IPS-NIHi7 (cell line): ENCODE data around the gene UVRAG.
"Not testable (repeated sequence)": the region's sequence is repeated elsewhere in the genome, so short reads cannot be mapped to it uniquely, and the experiment has no call there.

Experiments
- DNase-seq: peaks from one replicate; pipeline ENCODE4 v3.0.0; 2012; ENCODE audit warnings: mixed read lengths; ENCODE audit errors: extremely low spot score

Gene UVRAG

GRCh38 chr11:76062733-76063132 lies 247.7 kb downstream of the UVRAG start:
- DNase-seq, result no peak

- DNase-seq, result no peak
These were observed 249.2 kb downstream of the UVRAG start for GRCh38 chr11:76064192-76064591.

- DNase-seq, result no peak
These were observed 252.1 kb downstream of the UVRAG start for GRCh38 chr11:76067099-76067498.

- DNase-seq, result no peak
These were observed 254.0 kb downstream of the UVRAG start for GRCh38 chr11:76069001-76069400.

- no peak for DNase-seq
These were observed 256.1 kb downstream of the UVRAG start for GRCh38 chr11:76071090-76071489.

- DNase-seq, result no peak
These were observed 258.7 kb downstream of the UVRAG start for GRCh38 chr11:76073724-76074123.

GRCh38 chr11:76074148-76075095 lies 259.4 kb downstream of the UVRAG start:
- DNase-seq, result no peak

GRCh38 chr11:76075716-76076115 lies 260.7 kb downstream of the UVRAG start:
- DNase-seq, result no peak

- DNase-seq, result not testable (repeated sequence)
These were observed 261.2 kb downstream of the UVRAG start for GRCh38 chr11:76076253-76076652.

- DNase-seq, result no peak
These were observed 261.7 kb downstream of the UVRAG start for GRCh38 chr11:76076749-76077148.

- no peak for DNase-seq
These were observed 262.7 kb downstream of the UVRAG start for GRCh38 chr11:76077575-76078150.

GRCh38 chr11:76081084-76081483 lies 266.1 kb downstream of the UVRAG start:
- DNase-seq, result not testable (repeated sequence)

GRCh38 chr11:76083563-76084451 lies 268.8 kb downstream of the UVRAG start:
- no peak for DNase-seq

GRCh38 chr11:76085270-76085669 lies 270.3 kb downstream of the UVRAG start:
- DNase-seq, result no peak

- DNase-seq, result no peak
These were observed 272.0 kb downstream of the UVRAG start for GRCh38 chr11:76086743-76087635.

- DNase-seq, result no peak
These were observed 272.7 kb downstream of the UVRAG start for GRCh38 chr11:76087749-76088148.

- no peak for DNase-seq
These were observed 273.5 kb downstream of the UVRAG start for GRCh38 chr11:76088511-76088910.

GRCh38 chr11:76090174-76090573 lies 275.2 kb downstream of the UVRAG start:
- no peak for DNase-seq

- no peak for DNase-seq
These were observed 275.8 kb downstream of the UVRAG start for GRCh38 chr11:76090821-76091220.

- DNase-seq, result no peak
These were observed 279.7 kb downstream of the UVRAG start for GRCh38 chr11:76094740-76095139.

GRCh38 chr11:76095891-76096290 lies 280.9 kb downstream of the UVRAG start:
- DNase-seq, result no peak
